ENCODE data around the gene PLEKHA8.

The PLEKHA8 gene

GRCh38 chr7:30148426-30148825 is 120.2 kb downstream of the PLEKHA8 start:
- no peak for DNase-seq

GRCh38 chr7:30148951-30149459 is 120.8 kb downstream of the PLEKHA8 start:
- DNase-seq = no peak

GRCh38 chr7:30149640-30150272 is 121.5 kb downstream of the PLEKHA8 start:
- DNase-seq = no peak

DNA sequence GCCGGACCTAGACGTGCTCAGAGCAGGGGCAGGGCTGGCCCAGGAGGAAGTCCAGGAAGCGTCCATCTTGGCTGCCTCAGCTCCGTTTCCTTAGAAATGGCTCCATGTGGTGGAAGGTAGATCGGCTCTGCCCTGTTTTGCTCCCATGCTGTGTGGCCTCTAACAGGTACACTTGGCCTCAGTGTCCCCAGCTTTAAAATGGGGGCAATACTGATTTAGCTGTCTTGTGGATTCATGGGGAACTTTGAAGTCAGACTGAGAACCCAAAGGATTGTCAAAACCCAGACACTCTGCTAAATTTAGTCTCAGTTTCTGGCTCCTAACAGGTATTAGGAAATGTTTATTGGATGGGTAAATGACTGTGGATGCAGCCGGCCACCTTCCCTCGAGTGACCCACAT is 122.5 kb downstream of the PLEKHA8 start:
- no peak for DNase-seq

- no peak for DNase-seq
These were observed 125.9 kb downstream of the PLEKHA8 start for GRCh38 chr7:30154111-30154587.

GRCh38 chr7:30155481-30155880 is 127.3 kb downstream of the PLEKHA8 start:
- DNase-seq = no peak

- DNase-seq = peak; percentile 59
These were observed 129.0 kb downstream of the PLEKHA8 start for GRCh38 chr7:30157204-30157603.

DNA sequence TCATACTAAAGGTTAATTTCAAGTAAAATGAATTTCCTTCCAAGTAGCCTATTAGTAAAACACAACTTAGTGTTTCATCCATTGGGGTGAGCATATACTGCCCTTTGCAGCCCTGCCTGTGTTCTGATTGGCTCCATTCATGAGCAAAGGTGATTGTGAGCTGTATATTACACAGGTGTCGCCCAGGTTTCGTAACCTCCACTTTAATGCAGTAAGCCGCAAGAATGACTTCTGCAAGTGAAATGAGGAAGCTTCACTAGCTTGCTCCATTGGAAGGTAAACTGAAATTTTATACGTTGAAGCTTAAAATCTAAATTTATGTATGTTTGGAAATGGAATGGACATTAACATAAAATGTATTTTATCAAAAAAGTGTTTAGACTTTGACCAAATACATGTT is 131.0 kb downstream of the PLEKHA8 start:
- no peak for DNase-seq

DNA sequence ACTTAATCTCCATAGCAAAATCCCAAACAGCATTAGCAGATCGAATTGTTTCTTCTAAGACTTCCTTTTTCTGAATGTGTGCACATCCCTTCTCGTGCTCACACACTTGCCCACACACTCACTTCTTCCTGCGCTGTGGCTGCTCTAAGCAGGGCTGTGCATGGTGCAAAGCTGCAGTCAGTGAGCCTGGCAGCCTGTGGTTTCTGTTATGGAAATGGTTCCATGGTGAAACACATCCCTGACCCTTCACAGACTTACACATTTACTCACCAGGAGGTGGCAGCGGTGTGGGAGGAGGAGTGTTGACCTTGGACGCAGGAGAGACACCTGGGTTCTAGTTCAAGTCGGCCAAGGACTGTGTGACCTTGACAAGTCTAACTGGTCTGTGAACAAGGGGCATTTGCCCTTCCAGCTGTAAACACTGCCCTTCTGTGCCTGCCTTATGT is 131.5 kb downstream of the PLEKHA8 start:
- DNase-seq = peak; percentile 70

DNA sequence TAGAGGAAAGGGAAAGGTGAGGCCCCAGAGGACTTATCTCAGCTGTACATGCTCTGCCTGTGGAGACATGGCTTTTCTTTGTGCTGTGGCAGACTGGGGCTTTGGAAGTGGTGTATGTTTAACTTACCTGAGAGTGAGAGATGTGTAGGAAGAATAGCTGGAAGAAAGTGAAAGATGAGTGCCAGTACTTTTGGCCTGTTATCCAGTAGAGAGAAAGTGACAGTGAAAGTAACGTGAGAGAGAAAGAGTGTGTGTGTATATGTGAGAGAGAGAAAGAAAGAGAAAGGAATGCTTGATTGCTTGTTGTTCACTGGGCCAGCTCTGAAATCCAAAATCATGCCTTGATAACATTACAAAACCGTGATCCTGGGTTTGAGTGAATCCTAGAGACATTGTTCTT is 132.1 kb downstream of the PLEKHA8 start:
- no peak for DNase-seq

- no peak for DNase-seq
These were observed 133.9 kb downstream of the PLEKHA8 start for GRCh38 chr7:30162133-30162532.

GRCh38 chr7:30162622-30163124 is 134.5 kb downstream of the PLEKHA8 start:
- DNase-seq = peak; percentile 97

GRCh38 chr7:30163231-30163894 is 135.2 kb downstream of the PLEKHA8 start:
- DNase-seq = peak; percentile 93

GRCh38 chr7:30164567-30164966 is 136.4 kb downstream of the PLEKHA8 start:
- DNase-seq = peak; percentile 84

GRCh38 chr7:30165590-30165989 is 137.4 kb downstream of the PLEKHA8 start:
- DNase-seq = no peak

GRCh38 chr7:30166155-30166840 is 138.1 kb downstream of the PLEKHA8 start:
- DNase-seq = peak; percentile 45

DNA sequence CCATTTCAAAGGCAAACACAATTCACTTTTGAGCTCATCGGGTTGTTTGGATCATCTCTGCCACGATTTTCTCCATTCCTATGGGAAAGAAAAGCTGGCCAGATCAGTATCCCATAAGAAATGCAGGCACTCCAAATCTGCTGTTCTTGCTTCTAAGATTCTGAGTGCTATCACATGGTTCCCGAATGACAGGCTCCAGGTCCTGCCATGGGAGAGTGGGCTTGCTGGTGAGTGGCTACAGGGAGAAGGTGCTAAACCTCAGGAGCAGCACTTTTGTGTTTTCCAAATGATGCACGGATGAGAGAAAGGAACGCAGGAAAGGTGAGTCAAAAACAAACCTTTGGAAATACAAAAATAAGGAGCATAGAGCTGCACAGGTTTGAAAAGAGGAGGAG is 138.6 kb downstream of the PLEKHA8 start:
- DNase-seq = no peak

- no peak for DNase-seq
These were observed 139.7 kb downstream of the PLEKHA8 start for GRCh38 chr7:30167901-30168300.

DNA sequence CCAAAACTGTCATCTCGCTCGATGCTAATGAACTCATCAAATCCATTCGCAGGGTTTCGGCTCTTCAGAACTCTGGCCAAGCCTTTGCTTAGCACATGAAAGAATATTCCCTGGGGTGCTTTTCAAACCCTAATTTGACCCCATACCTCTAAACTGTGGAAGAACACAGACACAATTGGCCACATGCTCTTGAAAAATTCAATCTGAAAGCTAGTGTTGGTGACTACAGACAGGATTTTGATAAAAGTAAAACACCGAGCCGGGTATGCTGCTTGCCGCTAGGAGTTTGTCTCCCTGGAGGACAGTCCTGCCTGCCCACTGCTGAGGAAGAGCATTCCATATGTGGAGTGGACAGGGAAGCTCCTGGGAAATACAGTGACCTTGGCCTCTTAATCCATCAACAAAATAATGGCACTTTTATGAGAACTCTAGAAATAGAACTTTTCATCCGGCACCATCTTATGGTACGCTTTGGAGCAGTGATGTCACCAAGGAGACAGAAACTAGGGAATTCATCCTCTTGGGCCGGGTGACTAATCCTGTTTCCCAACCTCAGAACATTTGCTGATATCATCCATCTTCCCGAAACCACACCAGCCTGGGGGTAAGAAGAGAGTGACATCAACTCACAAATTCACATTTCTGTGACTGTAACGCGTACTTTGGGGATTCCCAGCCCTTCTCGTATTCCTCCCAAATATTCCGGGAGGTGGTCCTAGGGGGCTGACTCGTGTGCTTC is 140.8 kb downstream of the PLEKHA8 start:
- no peak for DNase-seq

DNA sequence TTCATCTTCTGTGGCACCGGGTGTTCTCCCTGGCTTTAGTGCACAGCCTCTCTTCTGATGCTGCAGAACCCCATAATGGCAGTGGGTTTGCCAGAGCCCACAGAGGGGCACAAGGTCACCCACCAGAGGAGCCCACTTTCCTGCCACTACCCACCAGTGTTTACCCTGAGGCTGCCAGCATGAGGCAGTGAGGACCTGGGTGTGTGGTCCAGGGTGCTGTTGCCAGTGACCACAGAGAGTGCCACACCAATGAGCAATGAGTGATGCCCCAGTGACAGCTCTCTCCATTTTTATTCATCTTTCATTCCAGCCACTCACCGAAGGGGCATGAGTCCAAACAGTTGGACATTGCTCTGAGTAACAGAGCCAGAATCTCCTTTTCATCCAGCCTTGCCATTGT is 141.4 kb downstream of the PLEKHA8 start:
- no peak for DNase-seq

DNA sequence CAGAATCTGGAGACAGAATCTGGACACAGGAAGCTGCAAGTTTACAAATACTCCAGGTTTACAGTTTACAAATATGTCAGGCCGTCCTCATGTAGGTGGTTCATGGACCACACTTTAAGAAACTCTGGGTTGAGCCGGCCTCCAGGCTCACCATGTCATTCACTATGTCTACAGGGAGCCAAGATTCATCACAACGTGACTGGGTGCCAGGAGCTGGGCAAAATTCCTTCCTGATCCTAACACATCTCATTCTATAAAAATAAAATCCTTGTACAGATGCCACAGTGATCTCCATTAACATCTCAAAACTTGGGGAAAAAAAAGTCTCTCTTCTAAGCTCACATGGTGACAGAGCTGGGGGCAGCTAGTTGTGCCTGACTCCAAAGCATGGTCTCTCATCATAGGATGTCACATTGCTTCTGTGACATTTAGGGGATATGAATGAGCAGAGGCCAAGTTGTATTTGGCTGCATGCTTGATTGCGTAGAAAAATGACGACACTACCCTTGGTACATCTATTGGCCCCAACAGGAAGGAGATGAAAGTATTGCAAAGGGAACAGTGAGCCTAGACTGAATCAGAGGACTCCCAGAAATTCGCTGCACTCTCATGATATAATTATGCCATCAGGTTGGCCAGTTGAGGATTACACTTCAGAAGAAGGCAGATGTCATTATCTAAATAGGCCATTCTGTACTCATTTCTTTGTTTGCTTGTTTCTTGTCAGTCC is 142.4 kb downstream of the PLEKHA8 start:
- no peak for DNase-seq

Data from NCI-H1092 treated with DMSO at 0.1 percent for 48 hours (cell line).